Panc1 (cell line): ENCODE measurements around the gene GPR32. TPM values are rescaled to one million over a fixed set of nuclear protein-coding genes. Genes with fewer than 3 reads are reported as not detected.

ENCODE experiments used
- ATAC-seq: fragments of 200-7000 bp; cut with Tn5 transposase; 2 replicates; pipeline ENCODE4 v1.9.1; 2020; ENCODE audit warnings: mild to moderate bottlenecking, moderate library complexity
- BruUV-seq: library from RNA; stranded (reverse); fragments of 400-500 nt; replicated peaks from 2 replicates; lab custom pipeline; 2021; lab: Mats Ljungman, UMichigan
- CTCF ChIA-PET: fragments of 300-600 bp; sonication (Branson Sonifier 250); formaldehyde crosslinking; loops from one replicate; lab custom pipeline; 2022; ENCODE audit warnings: antibody characterized with exemption; lab: Charles Lee
- POLR2A ChIA-PET: fragments of 300-600 bp; sonication (Branson Sonifier 250); formaldehyde crosslinking; loops from one replicate; lab custom pipeline; 2022; ENCODE audit warnings: antibody characterized with exemption; lab: Charles Lee
- DNase-seq: peaks from one replicate; pipeline ENCODE4 v3.0.0-alpha.2; 2010; ENCODE audit warnings: low read depth, low spot score
- H3K27ac ChIP-seq: 2 replicates; pipeline ENCODE4 v1.5.1; 2011; ENCODE audit warnings: mild to moderate bottlenecking, low read length, inconsistent platforms
- H3K27me3 ChIP-seq: fragments of 200-500 bp; sonication (Bioruptor generic); 2 replicates; pipeline ENCODE4 v1.6.0; 2014; ENCODE audit warnings: low read length, inconsistent platforms; ENCODE audit not compliant: control insufficient read depth, insufficient read depth
- H3K36me3 ChIP-seq: fragments of 200-500 bp; sonication (Bioruptor generic); 2 replicates; pipeline ENCODE4 v1.5.1; 2014; ENCODE audit warnings: inconsistent platforms, mild to moderate bottlenecking, low read length, moderate library complexity; ENCODE audit not compliant: control insufficient read depth, insufficient read depth
- H3K4me1 ChIP-seq: 2 replicates; pipeline ENCODE4 v1.5.1; 2011; ENCODE audit warnings: inconsistent platforms, mild to moderate bottlenecking, low read length, moderate library complexity; ENCODE audit not compliant: control insufficient read depth, insufficient read depth
- H3K4me3 ChIP-seq, 2 experiments: 2 replicates each; pipeline ENCODE4 v1.5.1; 2011 to 2012; ENCODE audit warnings: low read depth in 2 of 2, low read length in 2 of 2, mild to moderate bottlenecking in 2 of 2, inconsistent platforms in 1 of 2, moderate library complexity in 1 of 2
- H3K9me3 ChIP-seq: fragments of 200-500 bp; sonication (Bioruptor generic); 2 replicates; pipeline ENCODE4 v1.5.1; 2014; ENCODE audit warnings: low read depth, mild to moderate bottlenecking, inconsistent platforms, low read length, moderate library complexity; ENCODE audit not compliant: control insufficient read depth, insufficient read depth
- POLR2AphosphoS5 ChIP-seq: IDR thresholded peaks from 2 replicates; pipeline ENCODE4 v1.6.1; 2012; ENCODE audit warnings: mild to moderate bottlenecking, low read depth, low read length, moderate library complexity
- SIN3A ChIP-seq: IDR thresholded peaks from 2 replicates; pipeline ENCODE4 v1.6.1; 2012; ENCODE audit warnings: low read depth, mild to moderate bottlenecking, low read length, moderate library complexity, borderline replicate concordance; ENCODE audit not compliant: insufficient read depth
- TCF7L2 ChIP-seq: IDR thresholded peaks from 2 replicates; pipeline ENCODE4 v1.6.1; 2011; ENCODE audit warnings: mild to moderate bottlenecking, low read depth, low read length, inconsistent platforms
- in situ Hi-C: cut with HindIII; loops from 2 replicates; pipeline ENCODE4 v1.10.0; 2016; ENCODE audit warnings: low sequenced_read_pairs, low pct_unique_long_range_greater_than_20kb
- intact Hi-C: fragments of 100-400 bp; cut with micrococcal nuclease; formaldehyde crosslinking; loops from one replicate; pipeline ENCODE4 v1.10.0; 2022; ENCODE audit not compliant: unreplicated experiment
- total RNA-seq: library from RNA; stranded (reverse); gene quantifications from one replicate; pipeline ENCODE4 v1.2.1, GENCODE V29; 2021; ENCODE audit not compliant: unreplicated experiment
- TF ChIP-seq, protein P1 (sequence below), 2 experiments: IDR thresholded peaks; 2 replicates each; pipeline ENCODE4 v1.6.1; 2011 to 2012; ENCODE audit warnings: low read depth in 2 of 2, control low read depth in 1 of 2, low read length in 1 of 2, mild to moderate bottlenecking in 1 of 2, moderate library complexity in 1 of 2; ENCODE audit not compliant: insufficient read depth in 1 of 2
- TF ChIP-seq, protein P2 (sequence below): fragments of 450-650 bp; IDR thresholded peaks from 2 replicates; pipeline ENCODE4 v1.5.1; 2017; ENCODE audit warnings: mild to moderate bottlenecking

GPR32 gene
- total RNA-seq, 1 experiment from 2014 or later: not detected

DNA sequence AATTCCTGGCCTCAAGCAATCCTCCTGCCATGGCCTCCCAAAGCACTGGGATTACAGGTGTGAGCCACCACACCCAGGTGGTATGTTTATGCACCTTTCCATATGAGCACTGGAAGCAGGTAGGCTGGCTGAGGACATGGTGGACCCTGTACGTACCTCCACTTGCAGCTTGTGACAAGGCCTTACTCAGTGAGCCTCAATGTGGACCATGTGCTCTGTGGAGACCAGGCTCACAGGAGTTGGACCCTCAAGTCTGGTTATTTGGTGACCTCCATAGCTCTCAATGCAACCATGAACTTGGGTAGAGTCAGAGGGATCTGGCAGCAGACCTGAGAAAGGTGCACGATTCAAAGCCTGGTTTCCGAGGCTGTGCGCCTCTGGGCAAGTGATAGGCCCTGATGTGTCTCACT, 25.4 kb downstream of the GPR32 start:
- DNase-seq (no peak), ATAC-seq (peak; percentile 15)
- peak; percentile 56 for TF ChIP-seq POLR2AphosphoS5
- TF ChIP-seq SIN3A: no peak
- TF ChIP-seq, protein P1, sequence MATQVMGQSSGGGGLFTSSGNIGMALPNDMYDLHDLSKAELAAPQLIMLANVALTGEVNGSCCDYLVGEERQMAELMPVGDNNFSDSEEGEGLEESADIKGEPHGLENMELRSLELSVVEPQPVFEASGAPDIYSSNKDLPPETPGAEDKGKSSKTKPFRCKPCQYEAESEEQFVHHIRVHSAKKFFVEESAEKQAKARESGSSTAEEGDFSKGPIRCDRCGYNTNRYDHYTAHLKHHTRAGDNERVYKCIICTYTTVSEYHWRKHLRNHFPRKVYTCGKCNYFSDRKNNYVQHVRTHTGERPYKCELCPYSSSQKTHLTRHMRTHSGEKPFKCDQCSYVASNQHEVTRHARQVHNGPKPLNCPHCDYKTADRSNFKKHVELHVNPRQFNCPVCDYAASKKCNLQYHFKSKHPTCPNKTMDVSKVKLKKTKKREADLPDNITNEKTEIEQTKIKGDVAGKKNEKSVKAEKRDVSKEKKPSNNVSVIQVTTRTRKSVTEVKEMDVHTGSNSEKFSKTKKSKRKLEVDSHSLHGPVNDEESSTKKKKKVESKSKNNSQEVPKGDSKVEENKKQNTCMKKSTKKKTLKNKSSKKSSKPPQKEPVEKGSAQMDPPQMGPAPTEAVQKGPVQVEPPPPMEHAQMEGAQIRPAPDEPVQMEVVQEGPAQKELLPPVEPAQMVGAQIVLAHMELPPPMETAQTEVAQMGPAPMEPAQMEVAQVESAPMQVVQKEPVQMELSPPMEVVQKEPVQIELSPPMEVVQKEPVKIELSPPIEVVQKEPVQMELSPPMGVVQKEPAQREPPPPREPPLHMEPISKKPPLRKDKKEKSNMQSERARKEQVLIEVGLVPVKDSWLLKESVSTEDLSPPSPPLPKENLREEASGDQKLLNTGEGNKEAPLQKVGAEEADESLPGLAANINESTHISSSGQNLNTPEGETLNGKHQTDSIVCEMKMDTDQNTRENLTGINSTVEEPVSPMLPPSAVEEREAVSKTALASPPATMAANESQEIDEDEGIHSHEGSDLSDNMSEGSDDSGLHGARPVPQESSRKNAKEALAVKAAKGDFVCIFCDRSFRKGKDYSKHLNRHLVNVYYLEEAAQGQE (IDR thresholded peaks at IDR 0.05; ENCODE audit: insufficient read depth in 1 of 2, low read depth in 2 of 2, low read length in 1 of 2): no peak
- in situ Hi-C loops (no loop called here), intact Hi-C loops (loop anchor here (5.0 kb wide), 1 partner anchor 127 kb away; no protein-coding TSS in a partner anchor)
- ChIA-PET POLR2A (interaction anchor here (0.7 kb wide), 1 partner anchor 122 kb away, joined by 5 read pairs; no protein-coding TSS in a partner anchor), CTCF (no interaction called here)
- Histone ChIP-seq H3K27ac (no peak overlapping the region), H3K36me3 (no peaks in the 10 kb centered on the region; the same call in 1 of the 2 replicates), H3K4me3 (no peak overlapping the region), H3K9me3 (no peaks in the 10 kb centered on the region), H3K27me3 (no peaks in the 10 kb centered on the region), H3K4me1 (no peaks in the 10 kb centered on the region)
- no TSS peak for BruUV-seq

DNA sequence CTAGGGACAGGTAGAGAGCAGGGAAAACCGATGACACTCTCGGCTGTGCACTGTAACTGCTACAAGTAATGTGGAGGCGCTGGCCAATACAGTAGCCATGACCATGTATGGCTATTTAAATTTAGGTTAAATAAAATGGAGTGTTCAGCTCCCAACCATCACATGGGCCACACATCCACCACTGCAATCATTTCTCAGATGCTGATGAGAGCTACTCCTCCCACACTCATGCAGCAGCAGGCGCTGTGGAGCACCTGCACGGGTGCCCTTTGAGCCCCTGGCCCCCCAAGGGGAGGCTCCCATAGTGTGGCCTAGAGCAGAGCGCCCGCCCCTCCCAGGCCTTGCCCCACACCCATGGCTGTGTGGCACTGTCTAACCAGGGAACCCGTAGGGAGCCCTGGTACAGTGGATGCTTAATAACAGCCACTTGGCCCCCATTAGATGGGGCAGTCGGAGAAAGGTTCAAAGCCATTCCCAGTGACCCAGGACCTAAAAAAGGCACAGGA, 25.9 kb downstream of the GPR32 start:
- H3K27me3 ChIP-seq: no peaks in the 10 kb centered on the region
- no peaks in the 10 kb centered on the region for H3K4me1 ChIP-seq
- ChIA-PET CTCF (no interaction called here), POLR2A (interaction anchor here (0.7 kb wide), 1 partner anchor 121 kb away, joined by 5 read pairs; no protein-coding TSS in a partner anchor)
- H3K27ac ChIP-seq: no peak overlapping the region
- H3K4me3 ChIP-seq: no peak overlapping the region
- BruUV-seq: no TSS peak
- no peaks in the 10 kb centered on the region for H3K9me3 ChIP-seq
- TF ChIP-seq, protein P2, sequence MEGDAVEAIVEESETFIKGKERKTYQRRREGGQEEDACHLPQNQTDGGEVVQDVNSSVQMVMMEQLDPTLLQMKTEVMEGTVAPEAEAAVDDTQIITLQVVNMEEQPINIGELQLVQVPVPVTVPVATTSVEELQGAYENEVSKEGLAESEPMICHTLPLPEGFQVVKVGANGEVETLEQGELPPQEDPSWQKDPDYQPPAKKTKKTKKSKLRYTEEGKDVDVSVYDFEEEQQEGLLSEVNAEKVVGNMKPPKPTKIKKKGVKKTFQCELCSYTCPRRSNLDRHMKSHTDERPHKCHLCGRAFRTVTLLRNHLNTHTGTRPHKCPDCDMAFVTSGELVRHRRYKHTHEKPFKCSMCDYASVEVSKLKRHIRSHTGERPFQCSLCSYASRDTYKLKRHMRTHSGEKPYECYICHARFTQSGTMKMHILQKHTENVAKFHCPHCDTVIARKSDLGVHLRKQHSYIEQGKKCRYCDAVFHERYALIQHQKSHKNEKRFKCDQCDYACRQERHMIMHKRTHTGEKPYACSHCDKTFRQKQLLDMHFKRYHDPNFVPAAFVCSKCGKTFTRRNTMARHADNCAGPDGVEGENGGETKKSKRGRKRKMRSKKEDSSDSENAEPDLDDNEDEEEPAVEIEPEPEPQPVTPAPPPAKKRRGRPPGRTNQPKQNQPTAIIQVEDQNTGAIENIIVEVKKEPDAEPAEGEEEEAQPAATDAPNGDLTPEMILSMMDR: no peak
- TF ChIP-seq POLR2AphosphoS5: peak; percentile 69
- TF ChIP-seq TCF7L2: no peak
- ATAC-seq: peak; percentile 44
- H3K36me3 ChIP-seq: peaks cover 3% of the 10 kb centered on the region; the same call in 1 of the 2 replicates
- intact Hi-C loops: loop anchor here (5.0 kb wide), 1 partner anchor 126 kb away; no protein-coding TSS in a partner anchor
- no peak for DNase-seq
- in situ Hi-C loops: no loop called here
